ENCODE results near the gene CSNK1G2. TPM values are rescaled to one million over a fixed set of nuclear protein-coding genes. Genes with fewer than 3 reads are reported as not detected.

The CSNK1G2 gene
- total and polyA plus RNA-seq, 2 experiments from 2014 or later, result 97.7 to 100 TPM

DNA sequence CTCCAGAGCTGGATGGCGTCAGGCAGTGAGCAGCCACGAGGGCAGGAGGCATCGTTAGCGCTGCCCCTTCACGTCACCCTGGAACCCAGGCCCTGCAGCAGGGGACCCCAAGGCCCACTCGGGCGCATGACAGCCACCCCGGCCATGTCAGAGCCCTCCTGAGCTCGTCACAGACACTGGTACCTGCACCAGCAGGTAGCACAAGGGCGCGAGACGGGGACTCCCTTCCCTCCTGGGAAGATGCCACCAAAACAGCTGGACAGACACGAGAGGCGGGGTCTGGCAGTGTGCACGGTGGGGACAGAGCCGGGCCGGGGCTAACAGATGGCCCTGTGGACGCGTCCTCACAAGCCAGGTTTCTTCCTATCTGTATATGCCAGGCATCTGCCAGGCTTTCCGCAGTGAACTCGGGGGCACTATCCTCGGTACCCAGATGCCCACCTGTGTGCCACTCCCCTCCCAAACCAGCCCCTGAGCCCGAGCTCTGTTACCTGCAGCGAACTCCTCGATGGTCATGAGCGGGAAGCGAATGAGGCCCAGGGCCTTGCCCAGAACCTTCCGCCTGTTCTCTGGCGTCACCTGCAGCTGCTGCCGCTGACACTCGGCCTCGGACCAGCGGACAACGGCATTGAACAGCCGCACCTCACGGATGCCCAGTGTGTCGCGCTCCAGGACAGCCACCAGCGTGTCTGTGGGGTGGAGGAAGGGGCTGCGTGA lies 48.7 kb downstream of the CSNK1G2 start:
- no peak for DNase-seq (ENCODE audit: low read depth in 1 of 2, low spot score in 1 of 2)
- no peak overlapping the region for H3K27ac ChIP-seq
- no peaks in the 10 kb centered on the region for H3K9me3 ChIP-seq (ENCODE audit: low read depth)
- no peaks in the 10 kb centered on the region for H3K27me3 ChIP-seq
- TF ChIP-seq, protein P1, sequence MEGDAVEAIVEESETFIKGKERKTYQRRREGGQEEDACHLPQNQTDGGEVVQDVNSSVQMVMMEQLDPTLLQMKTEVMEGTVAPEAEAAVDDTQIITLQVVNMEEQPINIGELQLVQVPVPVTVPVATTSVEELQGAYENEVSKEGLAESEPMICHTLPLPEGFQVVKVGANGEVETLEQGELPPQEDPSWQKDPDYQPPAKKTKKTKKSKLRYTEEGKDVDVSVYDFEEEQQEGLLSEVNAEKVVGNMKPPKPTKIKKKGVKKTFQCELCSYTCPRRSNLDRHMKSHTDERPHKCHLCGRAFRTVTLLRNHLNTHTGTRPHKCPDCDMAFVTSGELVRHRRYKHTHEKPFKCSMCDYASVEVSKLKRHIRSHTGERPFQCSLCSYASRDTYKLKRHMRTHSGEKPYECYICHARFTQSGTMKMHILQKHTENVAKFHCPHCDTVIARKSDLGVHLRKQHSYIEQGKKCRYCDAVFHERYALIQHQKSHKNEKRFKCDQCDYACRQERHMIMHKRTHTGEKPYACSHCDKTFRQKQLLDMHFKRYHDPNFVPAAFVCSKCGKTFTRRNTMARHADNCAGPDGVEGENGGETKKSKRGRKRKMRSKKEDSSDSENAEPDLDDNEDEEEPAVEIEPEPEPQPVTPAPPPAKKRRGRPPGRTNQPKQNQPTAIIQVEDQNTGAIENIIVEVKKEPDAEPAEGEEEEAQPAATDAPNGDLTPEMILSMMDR (IDR thresholded peaks at IDR 0.05; ENCODE audit: low read depth, low read length), result no peak
- H3K4me1 ChIP-seq (ENCODE audit: low read depth), result no peaks in the 10 kb centered on the region
- peaks cover 33% of the 10 kb centered on the region for H3K36me3 ChIP-seq
- no peak overlapping the region for H3K4me3 ChIP-seq

DNA sequence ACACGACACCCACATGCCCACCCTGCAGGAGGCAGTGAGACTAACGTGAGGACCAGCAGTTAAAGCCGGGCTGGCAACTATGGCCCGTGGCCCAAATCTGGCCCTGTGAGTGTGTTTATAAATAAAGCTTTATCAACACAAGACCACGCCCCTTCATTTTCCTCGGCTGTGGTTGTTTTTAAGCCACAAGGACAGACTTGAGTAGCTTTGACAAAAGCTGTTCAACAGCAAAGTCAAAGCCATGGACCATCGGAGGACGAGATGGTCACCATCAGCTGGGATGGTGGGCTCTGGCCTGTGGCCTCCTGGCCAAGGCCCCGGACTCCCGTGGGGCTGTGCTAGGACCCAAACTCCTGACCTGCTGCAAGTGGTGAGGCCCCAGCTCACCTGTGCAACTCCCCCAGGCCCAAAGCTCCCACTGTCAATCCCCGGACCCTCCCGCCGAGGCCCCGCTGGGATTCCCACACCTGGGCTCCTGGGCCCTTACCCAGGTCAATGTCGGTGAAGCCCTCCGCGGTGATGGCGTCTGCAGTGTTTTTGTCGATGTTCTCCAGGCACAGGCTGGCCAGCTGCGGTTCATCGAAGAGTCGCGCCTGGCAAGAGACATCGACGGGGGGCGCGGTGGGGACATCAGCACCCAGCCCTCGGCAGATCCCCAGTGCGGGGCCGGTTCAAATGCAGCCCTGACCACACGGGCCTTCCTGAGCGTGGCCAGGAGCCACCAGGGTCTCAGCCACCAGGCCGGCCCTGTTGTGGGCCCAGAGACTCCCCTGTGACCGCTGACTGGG lies 49.5 kb downstream of the CSNK1G2 start:
- no peaks in the 10 kb centered on the region for H3K9me3 ChIP-seq (ENCODE audit: low read depth)
- H3K27me3 ChIP-seq, result no peaks in the 10 kb centered on the region
- no peak for DNase-seq (ENCODE audit: low read depth in 1 of 2, low spot score in 1 of 2)
- H3K4me1 ChIP-seq (ENCODE audit: low read depth), result no peaks in the 10 kb centered on the region
- TF ChIP-seq, protein P1 (IDR thresholded peaks at IDR 0.05; ENCODE audit: low read depth, low read length), result no peak
- H3K36me3 ChIP-seq, result peaks cover 32% of the 10 kb centered on the region
- no peak overlapping the region for H3K4me3 ChIP-seq
- no peak overlapping the region for H3K27ac ChIP-seq

DNA sequence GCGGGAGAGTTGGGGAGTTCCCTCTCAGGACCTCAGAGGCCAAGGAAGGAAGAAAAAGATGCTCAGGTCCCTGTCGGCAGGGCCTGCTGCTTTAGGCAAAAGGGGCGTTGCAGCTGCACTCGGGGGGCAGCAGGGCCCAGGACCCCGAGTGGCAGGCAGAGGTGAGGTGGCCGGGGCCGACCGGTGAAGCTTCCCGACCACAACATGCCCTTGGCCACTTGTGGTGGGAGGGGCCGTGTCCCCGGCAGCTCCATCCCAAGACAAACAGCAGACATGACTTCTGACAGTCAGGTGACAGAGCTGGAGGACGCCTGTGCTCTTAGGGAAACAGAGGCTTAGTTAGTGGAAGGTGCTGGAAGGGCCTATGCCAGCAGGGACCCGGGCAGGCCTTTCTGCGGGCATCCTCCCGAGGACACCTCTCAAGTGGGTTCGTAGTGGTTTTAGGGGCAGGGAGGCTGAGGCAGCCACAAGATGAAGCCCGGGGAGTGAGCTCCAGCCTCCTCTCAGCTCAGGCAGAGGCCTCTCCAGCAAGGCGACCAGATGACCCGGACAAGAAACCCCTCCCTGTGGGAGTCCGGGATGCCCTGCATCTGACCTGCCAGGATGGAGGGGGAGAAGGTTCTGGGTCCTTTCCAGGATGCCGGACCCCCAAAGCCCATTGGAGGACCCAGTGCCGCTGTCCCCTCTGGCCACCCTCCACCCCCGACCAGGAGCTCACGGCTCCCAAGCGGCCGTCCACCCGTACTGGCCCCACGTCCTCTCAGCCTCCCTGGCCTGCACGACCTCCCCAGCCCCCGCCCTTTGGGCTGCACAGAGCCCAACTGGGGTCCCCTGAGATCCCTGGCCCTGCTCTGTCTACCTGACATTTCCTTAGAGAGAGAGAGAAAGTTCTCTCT lies 50.3 kb downstream of the CSNK1G2 start:
- Histone ChIP-seq H3K4me3 (no peak overlapping the region), H3K36me3 (peaks cover 34% of the 10 kb centered on the region), H3K27ac (no peak overlapping the region), H3K4me1 (ENCODE audit: low read depth) (no peaks in the 10 kb centered on the region), H3K27me3 (no peaks in the 10 kb centered on the region), H3K9me3 (ENCODE audit: low read depth) (no peaks in the 10 kb centered on the region)
- no peak for DNase-seq (ENCODE audit: low read depth in 1 of 2, low spot score in 1 of 2)
- TF ChIP-seq, protein P1 (IDR thresholded peaks at IDR 0.05; ENCODE audit: low read depth, low read length), result no peak

GRCh38 chr19:1992759-1993260 lies 51.8 kb downstream of the CSNK1G2 start:
- no peak for DNase-seq (ENCODE audit: low read depth in 1 of 2, low spot score in 1 of 2)
- H3K4me1 ChIP-seq (ENCODE audit: low read depth), result no peaks in the 10 kb centered on the region
- no peaks in the 10 kb centered on the region for H3K9me3 ChIP-seq (ENCODE audit: low read depth)
- no peak overlapping the region for H3K4me3 ChIP-seq
- no peak overlapping the region for H3K27ac ChIP-seq
- TF ChIP-seq, protein P1 (IDR thresholded peaks at IDR 0.05; ENCODE audit: low read depth, low read length), result no peak
- peaks cover 30% of the 10 kb centered on the region for H3K36me3 ChIP-seq
- no peaks in the 10 kb centered on the region for H3K27me3 ChIP-seq

Measured in cardiac muscle cell (in vitro differentiated cells and primary cell).